Measurements from ENCODE around the gene ITPRID2.
A peak's percentile ranks its signal among the peaks of the same experiment; 100 is the strongest.
"Not testable (repeated sequence)": the region's sequence is repeated elsewhere in the genome, so short reads cannot be mapped to it uniquely, and the experiment has no call there.

The ITPRID2 gene

GRCh38 chr2:181958726-181959125, 67.2 kb downstream of the ITPRID2 start:
- in situ Hi-C loops (cut with MboI; ENCODE audit: low sequenced_read_pairs, unreplicated experiment) = no loop called here
- TF ChIP-seq, protein P1, sequence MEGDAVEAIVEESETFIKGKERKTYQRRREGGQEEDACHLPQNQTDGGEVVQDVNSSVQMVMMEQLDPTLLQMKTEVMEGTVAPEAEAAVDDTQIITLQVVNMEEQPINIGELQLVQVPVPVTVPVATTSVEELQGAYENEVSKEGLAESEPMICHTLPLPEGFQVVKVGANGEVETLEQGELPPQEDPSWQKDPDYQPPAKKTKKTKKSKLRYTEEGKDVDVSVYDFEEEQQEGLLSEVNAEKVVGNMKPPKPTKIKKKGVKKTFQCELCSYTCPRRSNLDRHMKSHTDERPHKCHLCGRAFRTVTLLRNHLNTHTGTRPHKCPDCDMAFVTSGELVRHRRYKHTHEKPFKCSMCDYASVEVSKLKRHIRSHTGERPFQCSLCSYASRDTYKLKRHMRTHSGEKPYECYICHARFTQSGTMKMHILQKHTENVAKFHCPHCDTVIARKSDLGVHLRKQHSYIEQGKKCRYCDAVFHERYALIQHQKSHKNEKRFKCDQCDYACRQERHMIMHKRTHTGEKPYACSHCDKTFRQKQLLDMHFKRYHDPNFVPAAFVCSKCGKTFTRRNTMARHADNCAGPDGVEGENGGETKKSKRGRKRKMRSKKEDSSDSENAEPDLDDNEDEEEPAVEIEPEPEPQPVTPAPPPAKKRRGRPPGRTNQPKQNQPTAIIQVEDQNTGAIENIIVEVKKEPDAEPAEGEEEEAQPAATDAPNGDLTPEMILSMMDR (IDR thresholded peaks at IDR 0.05; ENCODE audit: borderline replicate concordance, control extremely low read depth, extremely low read depth, insufficient read depth, missing control alignments) = no peak
- DNase-seq (ENCODE audit: low spot score) = no peak

GRCh38 chr2:181959508-181959907, 68.0 kb downstream of the ITPRID2 start:
- no peak for DNase-seq (ENCODE audit: low spot score)
- TF ChIP-seq, protein P1 (IDR thresholded peaks at IDR 0.05; ENCODE audit: borderline replicate concordance, control extremely low read depth, extremely low read depth, insufficient read depth, missing control alignments) = no peak
- in situ Hi-C loops (cut with MboI; ENCODE audit: low sequenced_read_pairs, unreplicated experiment) = no loop called here

- in situ Hi-C loops (cut with MboI; ENCODE audit: low sequenced_read_pairs, unreplicated experiment); DNase-seq (ENCODE audit: low spot score): not testable (repeated sequence)
- TF ChIP-seq, protein P1 (IDR thresholded peaks at IDR 0.05; ENCODE audit: borderline replicate concordance, control extremely low read depth, extremely low read depth, insufficient read depth, missing control alignments) = peak; percentile 17
Measured at GRCh38 chr2:181961167-181961566, 69.6 kb downstream of the ITPRID2 start.

DNA sequence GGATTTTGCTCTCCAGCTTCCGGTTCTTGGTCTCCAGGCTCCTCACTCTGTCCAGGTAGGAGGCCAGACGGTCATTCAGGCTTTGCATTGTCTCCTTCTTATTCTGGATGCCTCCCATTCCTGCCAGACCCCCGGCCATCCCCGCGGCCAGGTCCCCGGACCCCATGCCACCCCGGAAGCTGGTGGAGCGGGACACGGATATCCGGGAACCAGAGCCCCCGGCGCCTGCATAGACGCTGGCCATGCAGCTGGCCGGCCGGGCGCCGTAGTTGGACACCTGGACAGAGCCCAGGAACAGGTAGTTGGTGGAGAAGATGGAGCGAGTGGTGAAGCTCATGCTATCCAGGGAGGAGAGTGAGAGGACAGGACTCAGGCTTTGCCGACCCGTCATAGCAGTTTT, 70.6 kb downstream of the ITPRID2 start:
- DNase-seq (ENCODE audit: low spot score) = no peak
- TF ChIP-seq, protein P1 (IDR thresholded peaks at IDR 0.05; ENCODE audit: borderline replicate concordance, control extremely low read depth, extremely low read depth, insufficient read depth, missing control alignments) = no peak
- in situ Hi-C loops (cut with MboI; ENCODE audit: low sequenced_read_pairs, unreplicated experiment) = no loop called here

GRCh38 chr2:181970160-181970794, 78.7 kb downstream of the ITPRID2 start:
- TF ChIP-seq, protein P1 (IDR thresholded peaks at IDR 0.05; ENCODE audit: borderline replicate concordance, control extremely low read depth, extremely low read depth, insufficient read depth, missing control alignments) = no peak
- no peak for DNase-seq (ENCODE audit: low spot score)
- in situ Hi-C loops (cut with MboI; ENCODE audit: low sequenced_read_pairs, unreplicated experiment) = no loop called here

DNA sequence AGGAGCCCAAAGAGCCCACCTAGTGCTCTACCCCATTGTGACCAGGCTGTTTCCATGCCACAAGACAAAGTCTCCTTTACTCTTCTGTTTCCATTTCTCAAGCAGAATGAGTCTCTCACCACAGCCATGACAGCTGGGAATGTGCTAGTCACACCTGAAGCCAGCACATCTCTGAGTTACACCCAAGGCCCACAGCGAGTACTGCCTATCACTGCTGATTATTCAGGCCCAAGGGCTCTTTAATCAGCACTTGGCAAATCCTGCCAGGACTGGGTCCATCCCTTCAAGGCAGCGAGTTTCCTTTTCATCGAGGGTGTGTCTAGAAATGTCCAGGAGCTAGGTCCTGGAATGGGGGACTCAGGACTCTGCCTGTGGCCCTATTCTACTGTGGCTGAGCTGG, 79.5 kb downstream of the ITPRID2 start:
- DNase-seq (ENCODE audit: low spot score) = no peak
- in situ Hi-C loops (cut with MboI; ENCODE audit: low sequenced_read_pairs, unreplicated experiment) = no loop called here
- TF ChIP-seq, protein P1 (IDR thresholded peaks at IDR 0.05; ENCODE audit: borderline replicate concordance, control extremely low read depth, extremely low read depth, insufficient read depth, missing control alignments) = no peak

Measured in GM13976 (cell line).